ENCODE results near the gene GNPAT.
"Not testable (repeated sequence)": the region's sequence is repeated elsewhere in the genome, so short reads cannot be mapped to it uniquely, and the experiment has no call there.

Gene GNPAT

DNA sequence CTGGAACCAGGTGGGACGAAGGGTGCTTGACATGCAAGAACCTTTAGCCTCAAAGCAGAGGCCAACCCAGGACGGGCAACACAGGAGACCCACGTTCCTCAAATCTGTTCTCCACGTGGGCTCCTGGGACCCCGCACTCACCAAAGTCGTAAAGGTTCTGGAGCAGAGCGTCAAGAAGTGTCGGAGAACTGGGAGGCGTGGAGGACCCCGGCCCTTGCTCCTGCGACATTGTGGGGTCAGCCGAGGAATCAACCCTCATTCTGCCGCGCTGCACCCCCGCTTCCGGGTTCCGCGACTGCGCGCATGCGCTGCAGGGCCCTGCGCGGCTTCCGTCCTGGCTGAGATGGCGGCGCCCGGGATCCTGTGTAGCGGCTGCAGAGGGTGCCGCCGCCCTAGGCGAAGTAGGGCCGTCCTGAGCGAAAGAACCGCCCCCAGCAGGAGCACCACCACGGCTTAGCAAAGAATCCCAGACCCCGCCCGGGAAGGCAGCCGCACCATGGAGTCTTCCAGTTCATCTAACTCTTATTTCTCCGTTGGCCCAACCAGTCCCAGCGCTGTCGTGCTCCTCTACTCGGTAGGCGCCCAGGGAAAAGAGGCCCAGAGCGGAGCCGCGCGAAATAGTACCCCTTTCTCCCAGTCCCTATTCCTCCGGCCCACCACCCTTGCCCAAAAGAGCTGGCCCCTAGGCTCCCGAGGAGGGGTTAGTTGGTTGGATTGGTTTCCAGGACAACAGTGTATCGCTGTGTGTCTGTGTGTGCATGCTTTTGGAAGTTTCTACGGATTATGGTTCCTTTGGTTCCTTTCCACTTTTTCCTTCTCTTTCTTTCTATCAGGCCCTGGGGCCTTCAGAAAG is at the start of gene GNPAT:
GNPAT (plus strand) TSS at position 330 of the 853 bp plus-strand sequence; CDS start at position 497, 167 bp downstream.
- peak; percentile 92 to 97 (median 96) for DNase-seq

GRCh38 chr1:231192620-231193163 is 48.3 kb upstream of the GNPAT start:
- no peak for DNase-seq

- DNase-seq, result no peak
Observed at GRCh38 chr1:231193710-231194340, 47.2 kb upstream of the GNPAT start.

- DNase-seq, result no peak
Observed at GRCh38 chr1:231194476-231194842, 46.6 kb upstream of the GNPAT start.

DNA sequence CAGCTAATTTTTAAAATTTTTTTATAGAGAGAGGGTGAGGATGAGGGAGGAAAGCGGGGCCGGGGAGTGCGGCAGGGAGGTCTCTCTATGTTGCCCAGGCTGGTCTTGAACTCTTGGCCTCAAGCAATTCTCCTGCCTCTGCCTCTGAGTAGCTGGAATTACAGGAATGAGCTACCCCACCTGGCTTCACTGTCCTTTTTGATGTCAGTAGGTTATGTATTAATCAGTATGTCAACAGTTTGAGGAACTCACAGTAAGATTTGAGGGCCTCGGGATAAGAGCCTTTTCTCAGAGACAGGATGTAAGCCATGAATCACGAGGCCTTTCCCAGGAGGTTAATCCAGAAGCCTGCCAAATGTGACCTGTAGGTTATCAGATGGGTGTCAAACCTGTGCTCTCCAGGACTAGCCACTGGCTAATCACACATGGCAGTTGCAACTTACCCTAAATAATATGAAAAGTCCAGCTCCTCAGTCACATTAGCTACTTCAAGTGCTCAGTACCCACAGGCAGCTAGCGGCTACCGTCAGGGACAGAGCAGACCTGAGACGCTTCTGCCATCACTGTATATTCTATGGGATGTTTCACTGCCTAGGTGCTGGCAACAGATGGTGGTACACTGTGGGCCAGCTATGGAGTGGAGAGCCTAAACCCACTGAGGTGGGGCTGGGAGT is 46.0 kb upstream of the GNPAT start:
- DNase-seq, result no peak

DNA sequence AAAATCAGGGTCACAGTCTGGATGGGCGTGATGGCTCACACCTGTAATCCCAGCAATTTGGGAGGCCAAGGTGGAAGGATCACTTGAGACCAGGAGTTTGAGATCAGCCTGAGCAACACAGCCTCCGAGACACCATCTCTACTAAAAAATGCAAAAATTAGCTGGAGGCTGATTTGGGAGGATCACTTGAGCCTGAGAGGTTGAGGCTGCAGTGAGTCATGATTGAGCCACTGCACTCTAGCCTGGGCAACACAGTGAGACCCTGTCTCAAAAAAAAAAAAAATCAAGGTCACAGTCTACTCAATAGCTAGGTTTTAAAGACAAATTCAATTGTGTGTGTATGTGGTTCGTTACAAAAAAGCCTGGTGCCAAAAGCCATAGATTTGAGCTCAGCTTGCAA is 44.7 kb upstream of the GNPAT start:
- no peak for DNase-seq

DNA sequence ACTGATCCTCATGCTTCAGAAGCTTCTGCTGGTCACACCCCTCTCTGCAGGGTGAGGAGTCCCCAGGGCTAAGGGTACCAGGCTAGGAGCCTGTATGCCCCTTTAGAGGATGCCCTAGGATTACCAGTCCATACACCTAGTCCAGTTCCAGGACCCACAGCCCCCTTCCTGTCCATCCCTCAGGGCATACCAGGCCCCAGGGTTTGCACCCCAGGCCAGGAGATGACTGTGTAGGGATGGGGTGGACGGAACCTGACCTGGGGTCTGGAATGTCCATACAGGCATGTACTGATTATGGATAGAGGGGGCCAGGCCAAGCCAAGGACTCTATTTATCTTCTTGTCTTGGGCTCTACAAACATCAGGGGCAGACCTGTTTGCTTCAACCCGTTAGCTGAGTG is 44.3 kb upstream of the GNPAT start:
- DNase-seq, result no peak

DNA sequence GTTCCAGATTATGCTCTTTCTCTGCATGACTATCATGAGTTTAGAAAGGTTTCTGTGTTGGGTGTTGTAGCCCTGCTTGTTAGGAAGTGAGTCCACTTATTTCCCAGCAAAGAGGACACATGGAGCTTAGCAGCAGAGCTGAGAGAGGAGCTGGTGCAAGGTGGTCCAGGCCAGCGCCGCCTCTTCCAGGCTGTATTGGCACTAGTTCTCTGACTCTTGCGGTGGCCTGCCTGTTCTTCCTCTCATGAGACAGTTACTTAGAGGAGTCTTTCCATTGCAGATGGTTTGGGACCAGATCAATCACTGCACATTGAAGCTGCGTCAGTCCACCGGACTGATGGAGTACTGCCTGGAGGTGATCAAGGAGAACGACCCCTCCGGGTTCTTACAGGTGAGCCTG is 41.1 kb upstream of the GNPAT start:
- no peak for DNase-seq

DNA sequence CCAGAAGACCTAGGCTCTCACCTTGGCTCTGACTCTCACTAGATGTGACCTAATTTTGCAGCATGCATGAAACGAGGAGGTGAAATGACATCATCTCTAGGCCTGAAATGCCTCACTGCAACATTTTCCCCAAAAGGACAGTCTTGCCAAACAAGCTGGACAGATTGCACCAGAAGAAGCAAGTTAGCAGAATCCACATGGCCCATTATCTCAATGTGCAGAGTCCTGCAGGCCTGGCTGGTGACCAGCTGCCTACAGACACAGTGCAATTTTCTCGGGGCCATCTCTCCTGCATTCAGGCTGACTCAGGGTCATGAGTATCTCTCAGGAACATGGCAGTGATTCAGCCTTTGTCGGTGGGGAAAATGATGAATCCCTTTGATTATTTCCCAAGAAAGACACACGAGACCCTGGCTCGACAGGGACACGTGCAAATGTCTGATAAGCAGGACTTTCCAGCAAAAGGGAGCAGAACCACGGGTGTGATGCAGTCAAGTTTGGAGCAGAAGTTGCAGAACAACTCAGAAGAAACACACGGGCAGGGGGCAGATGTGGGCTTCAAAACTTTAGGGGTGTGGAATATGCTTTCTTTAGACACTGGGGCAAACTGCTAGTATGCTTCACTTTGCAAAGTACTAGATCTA is 40.5 kb upstream of the GNPAT start:
- DNase-seq, result peak; percentile 21 to 46 (median 28)

DNA sequence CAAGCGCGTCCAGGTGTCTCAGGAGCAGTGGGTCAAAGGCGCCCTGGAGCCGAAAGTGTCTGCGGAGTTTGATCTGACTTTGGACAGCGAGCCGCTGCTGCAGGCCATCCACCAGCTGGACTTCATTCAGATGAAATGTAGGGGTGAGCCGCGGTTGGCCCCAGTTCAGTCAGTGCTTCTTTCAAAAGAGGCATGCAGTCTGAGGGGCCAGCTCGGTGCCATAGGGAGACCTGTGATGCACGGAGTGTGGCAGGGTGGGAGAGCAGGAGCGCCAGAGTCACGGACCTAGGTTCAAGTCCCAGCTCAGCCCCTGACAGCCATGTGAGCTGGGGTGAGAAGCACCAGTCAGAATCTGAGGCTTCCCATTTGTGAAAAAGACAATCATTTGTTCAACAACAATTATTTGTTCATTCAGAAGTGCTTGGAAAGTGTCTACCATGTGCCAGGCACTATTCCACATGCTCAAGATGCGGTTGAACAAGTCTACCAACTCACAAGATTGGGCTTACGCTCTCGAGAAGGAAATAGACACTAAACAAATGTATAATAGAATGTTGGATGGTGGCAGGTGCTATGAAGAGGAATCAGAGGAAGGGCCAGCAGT is 39.5 kb upstream of the GNPAT start:
- DNase-seq, result no peak

DNA sequence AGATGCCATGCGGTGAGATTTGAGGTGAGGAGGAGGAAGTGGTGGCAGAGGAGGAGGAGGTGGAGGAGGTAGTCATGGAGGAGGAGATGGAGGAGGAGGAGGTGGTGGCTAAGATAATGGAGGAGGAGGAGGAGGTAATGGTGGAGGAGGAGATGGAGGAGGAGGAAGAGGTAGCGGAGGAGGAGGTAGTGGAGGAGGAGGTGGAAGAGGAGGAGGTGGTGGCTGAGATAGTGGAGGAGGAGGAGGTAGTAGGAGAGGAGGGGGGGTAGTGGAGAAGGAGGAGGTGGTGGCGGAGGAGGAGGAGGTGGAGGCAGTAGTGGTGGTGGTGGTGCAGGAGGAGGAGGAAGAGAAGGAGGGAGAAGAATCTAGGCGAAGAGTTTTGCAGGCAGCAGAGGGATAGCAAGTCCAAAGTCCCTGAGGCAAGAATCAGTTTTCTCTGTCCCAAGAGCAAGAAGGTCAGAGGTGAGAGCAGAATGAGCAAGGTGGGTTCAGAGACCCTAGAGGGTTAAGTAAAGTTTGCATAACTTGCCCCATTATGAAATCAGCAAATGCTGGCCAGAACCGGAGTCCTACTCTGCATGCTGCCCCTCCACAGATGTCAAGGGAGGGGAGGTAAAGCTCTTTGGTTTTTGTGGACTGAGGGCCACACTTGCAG is 38.9 kb upstream of the GNPAT start:
- DNase-seq, result no peak

- no peak for DNase-seq
Observed at GRCh38 chr1:231203259-231204057, 37.6 kb upstream of the GNPAT start.

DNA sequence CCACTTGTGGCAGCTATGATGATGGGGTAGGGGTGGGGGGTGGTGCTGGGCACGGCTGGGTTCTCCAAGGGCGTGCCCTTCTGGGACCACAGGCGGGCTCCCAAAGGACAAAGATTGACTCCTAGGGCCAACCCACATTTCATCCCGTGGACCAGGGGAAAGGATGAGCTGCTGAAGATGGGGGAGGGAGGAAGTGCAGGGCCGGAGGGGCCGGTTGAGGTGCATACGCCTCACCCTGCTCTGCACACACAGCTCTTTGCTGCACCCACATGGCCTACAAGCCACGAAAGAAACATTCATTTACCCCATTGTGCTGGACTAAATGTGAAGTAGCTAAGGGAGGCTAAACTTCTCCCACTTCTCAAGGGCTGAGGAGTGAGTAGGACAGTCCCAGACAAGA is 34.2 kb upstream of the GNPAT start:
- no peak for DNase-seq

DNA sequence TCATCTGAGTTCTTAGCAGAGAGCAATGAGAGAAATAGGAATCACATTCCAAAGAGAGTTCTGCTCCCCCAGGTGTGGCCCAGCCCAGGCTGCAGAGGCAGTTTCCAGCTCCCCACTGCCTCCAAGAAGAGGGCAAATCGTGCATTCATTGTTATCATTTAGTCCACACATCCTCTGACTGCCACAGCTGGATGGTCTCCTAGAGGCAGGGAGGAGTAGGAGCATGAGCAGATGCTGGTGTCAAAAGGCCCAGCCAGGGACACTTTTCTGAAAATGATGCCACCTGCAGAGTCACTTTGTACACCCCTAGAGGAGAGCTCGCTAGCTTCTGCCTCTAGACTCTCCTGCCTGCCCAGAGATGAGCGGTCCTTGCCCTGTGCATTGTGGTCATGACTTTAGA is 33.6 kb upstream of the GNPAT start:
- no peak for DNase-seq

DNA sequence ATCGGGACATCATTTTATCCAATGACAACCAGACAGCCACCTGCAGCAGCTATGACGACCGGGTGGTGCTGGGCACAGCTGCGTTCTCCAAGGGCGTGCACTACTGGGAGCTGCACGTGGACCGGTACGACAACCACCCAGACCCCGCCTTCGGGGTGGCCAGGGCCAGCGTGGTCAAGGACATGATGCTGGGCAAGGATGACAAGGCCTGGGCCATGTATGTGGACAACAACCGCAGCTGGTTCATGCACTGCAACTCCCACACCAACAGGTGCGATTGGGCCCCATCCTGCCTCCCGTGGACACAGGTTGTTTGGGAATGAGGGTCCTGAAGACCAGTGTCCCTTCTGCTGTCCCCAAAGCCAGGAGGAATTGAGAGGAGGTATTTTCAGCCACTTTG is 32.0 kb upstream of the GNPAT start:
- no peak for DNase-seq

- DNase-seq, result no peak
Observed at GRCh38 chr1:231209531-231209930, 31.5 kb upstream of the GNPAT start.

DNA sequence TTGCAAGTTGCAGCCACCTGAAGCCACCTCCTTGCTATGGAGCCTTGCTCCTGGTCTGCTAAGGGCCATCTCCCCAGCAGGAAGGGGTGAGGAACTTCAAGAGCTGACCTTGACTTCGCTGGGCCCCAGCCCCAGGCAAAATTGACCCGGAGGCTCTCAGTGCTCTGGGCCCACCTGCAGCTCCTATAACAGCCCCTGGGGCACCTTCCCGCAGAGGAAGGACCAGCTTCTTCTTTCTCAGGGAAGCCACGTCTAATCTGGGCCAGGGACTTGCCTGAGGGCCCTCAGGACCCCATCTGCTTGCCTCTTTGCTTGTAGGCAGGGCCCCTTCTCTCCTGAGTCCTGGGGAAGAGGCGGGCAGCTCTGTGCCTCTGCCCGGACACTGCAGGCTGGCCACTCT is 30.9 kb upstream of the GNPAT start:
- no peak for DNase-seq

- peak; percentile 84 to 90 (median 89) for DNase-seq
Observed at GRCh38 chr1:231211005-231211857, 29.8 kb upstream of the GNPAT start.

- DNase-seq, result not testable (repeated sequence)
Observed at GRCh38 chr1:231212301-231212700, 28.7 kb upstream of the GNPAT start.
